Measurements from ENCODE around the gene LRP6.

DNA sequence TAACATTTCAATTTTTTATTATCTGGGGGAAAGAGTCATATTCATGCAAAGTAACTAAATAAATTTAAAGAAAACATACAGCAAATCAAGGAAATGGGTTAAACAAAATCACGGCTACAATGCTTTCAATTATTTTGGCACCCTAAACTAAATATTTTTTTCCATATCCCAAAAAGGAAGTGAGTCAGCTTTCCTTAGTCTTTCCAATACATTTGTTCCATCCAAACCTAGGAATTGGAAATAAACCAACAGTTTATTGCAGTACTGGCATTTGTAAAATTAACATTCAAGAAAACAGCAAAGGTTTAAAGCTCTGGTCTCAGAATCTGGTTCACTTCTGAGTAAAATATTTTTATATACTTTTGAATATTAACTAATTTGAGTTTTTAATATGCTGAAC lies 106.9 kb downstream of the LRP6 start:
- TF ChIP-seq, protein P1, sequence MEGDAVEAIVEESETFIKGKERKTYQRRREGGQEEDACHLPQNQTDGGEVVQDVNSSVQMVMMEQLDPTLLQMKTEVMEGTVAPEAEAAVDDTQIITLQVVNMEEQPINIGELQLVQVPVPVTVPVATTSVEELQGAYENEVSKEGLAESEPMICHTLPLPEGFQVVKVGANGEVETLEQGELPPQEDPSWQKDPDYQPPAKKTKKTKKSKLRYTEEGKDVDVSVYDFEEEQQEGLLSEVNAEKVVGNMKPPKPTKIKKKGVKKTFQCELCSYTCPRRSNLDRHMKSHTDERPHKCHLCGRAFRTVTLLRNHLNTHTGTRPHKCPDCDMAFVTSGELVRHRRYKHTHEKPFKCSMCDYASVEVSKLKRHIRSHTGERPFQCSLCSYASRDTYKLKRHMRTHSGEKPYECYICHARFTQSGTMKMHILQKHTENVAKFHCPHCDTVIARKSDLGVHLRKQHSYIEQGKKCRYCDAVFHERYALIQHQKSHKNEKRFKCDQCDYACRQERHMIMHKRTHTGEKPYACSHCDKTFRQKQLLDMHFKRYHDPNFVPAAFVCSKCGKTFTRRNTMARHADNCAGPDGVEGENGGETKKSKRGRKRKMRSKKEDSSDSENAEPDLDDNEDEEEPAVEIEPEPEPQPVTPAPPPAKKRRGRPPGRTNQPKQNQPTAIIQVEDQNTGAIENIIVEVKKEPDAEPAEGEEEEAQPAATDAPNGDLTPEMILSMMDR (IDR thresholded peaks at IDR 0.05; ENCODE audit: low read depth, low read length, missing input control), result no peak
- no peak for TF ChIP-seq RAD21 (IDR thresholded peaks at IDR 0.05)
- TF ChIP-seq YY1 (IDR thresholded peaks at IDR 0.05), result no peak
- no peak for TF ChIP-seq HNF4G (IDR thresholded peaks at IDR 0.05)
- TF ChIP-seq FOXA2 (IDR thresholded peaks at IDR 0.05), result no peak
- no peak for TF ChIP-seq GABPA (IDR thresholded peaks at IDR 0.05 in 1 of 2, conservative IDR thresholded peaks at IDR 0.05 in 1 of 2)
- TF ChIP-seq, protein P2, sequence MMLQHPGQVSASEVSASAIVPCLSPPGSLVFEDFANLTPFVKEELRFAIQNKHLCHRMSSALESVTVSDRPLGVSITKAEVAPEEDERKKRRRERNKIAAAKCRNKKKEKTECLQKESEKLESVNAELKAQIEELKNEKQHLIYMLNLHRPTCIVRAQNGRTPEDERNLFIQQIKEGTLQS (IDR thresholded peaks at IDR 0.05), result no peak
- no peak for TF ChIP-seq TAF1 (conservative IDR thresholded peaks at IDR 0.05)
- TF ChIP-seq RXRA (IDR thresholded peaks at IDR 0.05), result no peak
- TF ChIP-seq, protein P3, sequence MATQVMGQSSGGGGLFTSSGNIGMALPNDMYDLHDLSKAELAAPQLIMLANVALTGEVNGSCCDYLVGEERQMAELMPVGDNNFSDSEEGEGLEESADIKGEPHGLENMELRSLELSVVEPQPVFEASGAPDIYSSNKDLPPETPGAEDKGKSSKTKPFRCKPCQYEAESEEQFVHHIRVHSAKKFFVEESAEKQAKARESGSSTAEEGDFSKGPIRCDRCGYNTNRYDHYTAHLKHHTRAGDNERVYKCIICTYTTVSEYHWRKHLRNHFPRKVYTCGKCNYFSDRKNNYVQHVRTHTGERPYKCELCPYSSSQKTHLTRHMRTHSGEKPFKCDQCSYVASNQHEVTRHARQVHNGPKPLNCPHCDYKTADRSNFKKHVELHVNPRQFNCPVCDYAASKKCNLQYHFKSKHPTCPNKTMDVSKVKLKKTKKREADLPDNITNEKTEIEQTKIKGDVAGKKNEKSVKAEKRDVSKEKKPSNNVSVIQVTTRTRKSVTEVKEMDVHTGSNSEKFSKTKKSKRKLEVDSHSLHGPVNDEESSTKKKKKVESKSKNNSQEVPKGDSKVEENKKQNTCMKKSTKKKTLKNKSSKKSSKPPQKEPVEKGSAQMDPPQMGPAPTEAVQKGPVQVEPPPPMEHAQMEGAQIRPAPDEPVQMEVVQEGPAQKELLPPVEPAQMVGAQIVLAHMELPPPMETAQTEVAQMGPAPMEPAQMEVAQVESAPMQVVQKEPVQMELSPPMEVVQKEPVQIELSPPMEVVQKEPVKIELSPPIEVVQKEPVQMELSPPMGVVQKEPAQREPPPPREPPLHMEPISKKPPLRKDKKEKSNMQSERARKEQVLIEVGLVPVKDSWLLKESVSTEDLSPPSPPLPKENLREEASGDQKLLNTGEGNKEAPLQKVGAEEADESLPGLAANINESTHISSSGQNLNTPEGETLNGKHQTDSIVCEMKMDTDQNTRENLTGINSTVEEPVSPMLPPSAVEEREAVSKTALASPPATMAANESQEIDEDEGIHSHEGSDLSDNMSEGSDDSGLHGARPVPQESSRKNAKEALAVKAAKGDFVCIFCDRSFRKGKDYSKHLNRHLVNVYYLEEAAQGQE (IDR thresholded peaks at IDR 0.05), result no peak
- TF ChIP-seq, protein P4, sequence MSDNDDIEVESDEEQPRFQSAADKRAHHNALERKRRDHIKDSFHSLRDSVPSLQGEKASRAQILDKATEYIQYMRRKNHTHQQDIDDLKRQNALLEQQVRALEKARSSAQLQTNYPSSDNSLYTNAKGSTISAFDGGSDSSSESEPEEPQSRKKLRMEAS (IDR thresholded peaks at IDR 0.05), result no peak
- no peak for TF ChIP-seq SP1 (IDR thresholded peaks at IDR 0.05)
- TF ChIP-seq JUND (IDR thresholded peaks at IDR 0.05), result no peak
